PC-9 (cell line): Measurements from ENCODE around the gene PPBP. TPM values are rescaled to one million over a fixed set of nuclear protein-coding genes. Genes with fewer than 3 reads are reported as not detected.
"Not testable (repeated sequence)": the region's sequence is repeated elsewhere in the genome, so short reads cannot be mapped to it uniquely, and the experiment has no call there.

ENCODE experiments used
- BruUV-seq: library from RNA; stranded (reverse); fragments of 400-500 nt; replicated peaks from 2 replicates; lab custom pipeline; 2021; lab: Mats Ljungman, UMichigan
- CTCF ChIA-PET: fragments of 300-600 bp; sonication (Branson Sonifier 250); formaldehyde crosslinking; loops from one replicate; lab custom pipeline; 2022; ENCODE audit warnings: antibody characterized with exemption; lab: Charles Lee
- POLR2A ChIA-PET: fragments of 300-600 bp; sonication (Branson Sonifier 250); formaldehyde crosslinking; loops from one replicate; lab custom pipeline; 2022; ENCODE audit warnings: antibody characterized with exemption; ENCODE audit not compliant: unreplicated experiment; lab: Charles Lee
- DNase-seq, 2 experiments: peaks; one replicate each; pipeline versions ENCODE4 v3.0.0 to v3.0.0-alpha.2; 2015 to 2022; ENCODE audit warnings: mixed read lengths in 1 of 2
- H2AFZ ChIP-seq: fragments of 200-600 bp; sonication (generic); 2 replicates; pipeline ENCODE4 v1.8.1; 2017; ENCODE audit warnings: antibody characterized with exemption
- H3F3A ChIP-seq: fragments of 200-600 bp; sonication (generic); 2 replicates; pipeline ENCODE4 v1.8.1; 2017; ENCODE audit warnings: antibody characterized with exemption, mild to moderate bottlenecking, low read depth; ENCODE audit not compliant: insufficient read depth
- H3K27ac ChIP-seq: fragments of 200-600 bp; sonication (generic); 2 replicates; pipeline ENCODE4 v1.6.1; 2016; ENCODE audit warnings: mixed run types
- H3K27me3 ChIP-seq: fragments of 200-600 bp; sonication (generic); 2 replicates; pipeline ENCODE4 v1.6.1; 2016; ENCODE audit warnings: low read depth, mixed run types; ENCODE audit not compliant: insufficient read depth
- H3K36me3 ChIP-seq: fragments of 200-600 bp; sonication (generic); 2 replicates; pipeline ENCODE4 v1.6.1; 2016; ENCODE audit warnings: low read depth, mixed run types
- H3K4me1 ChIP-seq: fragments of 200-600 bp; sonication (generic); replicated peaks from 2 replicates; pipeline ENCODE4 v1.6.1; 2016; ENCODE audit warnings: mixed run types; ENCODE audit not compliant: insufficient read depth
- H3K4me2 ChIP-seq: fragments of 200-600 bp; sonication (generic); 2 replicates; pipeline ENCODE4 v1.6.1; 2017; ENCODE audit warnings: mixed run types
- H3K4me3 ChIP-seq: fragments of 200-600 bp; sonication (generic); 2 replicates; pipeline ENCODE4 v1.6.1; 2016; ENCODE audit warnings: mixed run types
- H3K79me2 ChIP-seq: fragments of 200-600 bp; sonication (generic); 2 replicates; pipeline ENCODE4 v1.6.1; 2017; ENCODE audit warnings: low read depth, mixed run types
- H3K9me2 ChIP-seq: fragments of 200-600 bp; sonication (generic); 2 replicates; pipeline ENCODE4 v1.8.1; 2017; ENCODE audit warnings: mild to moderate bottlenecking; ENCODE audit not compliant: insufficient read depth
- H3K9me3 ChIP-seq: fragments of 200-600 bp; sonication (generic); 2 replicates; pipeline ENCODE4 v1.8.1; 2016; ENCODE audit warnings: low read depth; ENCODE audit not compliant: insufficient read depth
- H4K20me1 ChIP-seq: fragments of 200-600 bp; sonication (generic); 2 replicates; pipeline ENCODE4 v1.8.1; 2017; ENCODE audit not compliant: insufficient read depth
- EZH2 ChIP-seq: fragments of 200-600 bp; sonication (generic); IDR thresholded peaks from 2 replicates; pipeline ENCODE4 v1.8.0; 2017; ENCODE audit warnings: antibody characterized with exemption, low read depth
- intact Hi-C: fragments of 100-400 bp; cut with micrococcal nuclease; formaldehyde crosslinking; loops from one replicate; pipeline ENCODE4 v1.10.0; 2022; ENCODE audit not compliant: unreplicated experiment
- total RNA-seq: library from RNA; stranded (reverse); gene quantifications from 2 replicates; pipeline ENCODE4 v1.2.3, GENCODE V29; 2021
- TF ChIP-seq, protein P1 (sequence below): fragments of 200-600 bp; sonication (generic); conservative IDR thresholded peaks from 2 replicates; pipeline ENCODE4 v1.6.1; 2017; ENCODE audit warnings: mixed run types, antibody characterized with exemption, mild to moderate bottlenecking, moderate library complexity

Gene PPBP
- total RNA-seq, 1 experiment from 2014 or later, result not detected

DNA sequence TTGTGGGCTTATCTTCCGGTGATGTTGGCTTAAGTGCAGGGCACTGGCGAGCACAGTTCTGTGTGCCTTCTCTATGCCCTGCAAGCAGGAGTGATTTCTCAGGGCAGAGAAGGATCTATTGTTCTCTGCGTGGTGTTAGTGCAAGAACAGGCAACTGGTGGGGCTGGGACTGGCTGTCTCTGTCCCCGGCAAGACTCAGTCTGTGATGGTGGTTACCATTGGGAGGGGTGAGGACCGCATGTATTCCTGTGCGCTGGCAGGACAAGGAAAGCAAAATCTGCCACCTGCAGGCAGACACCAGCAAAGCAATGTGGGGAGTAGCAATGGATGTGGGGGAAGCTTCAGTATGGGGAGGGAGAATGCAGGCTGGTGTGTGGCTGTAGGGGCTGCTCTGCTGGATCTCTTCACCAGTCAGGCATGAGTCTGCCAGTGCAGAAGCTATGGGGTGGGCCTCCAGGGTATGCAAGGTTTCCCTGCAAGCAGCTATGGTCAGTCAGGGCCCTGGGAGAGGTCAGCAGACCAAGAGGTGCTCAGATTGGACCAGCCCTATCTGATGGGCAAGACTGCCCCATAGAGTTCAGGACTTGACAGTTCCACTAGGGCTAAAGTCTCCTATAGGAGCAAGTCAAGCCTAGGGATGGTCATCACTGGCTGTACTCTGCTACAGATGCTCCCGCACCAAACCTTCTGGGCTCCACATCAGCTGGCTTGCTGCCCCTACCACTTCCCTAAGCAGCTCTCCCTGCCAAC, 23.0 kb downstream of the PPBP start:
- intact Hi-C loops, result no loop called here
- H3K4me3 ChIP-seq, result no peak overlapping the region
- DNase-seq, result no peak
- H3F3A ChIP-seq, result no peaks in the 10 kb centered on the region
- no peaks in the 10 kb centered on the region for H3K4me1 ChIP-seq
- H4K20me1 ChIP-seq, result no peaks in the 10 kb centered on the region
- H3K79me2 ChIP-seq, result no peaks in the 10 kb centered on the region
- no peaks in the 10 kb centered on the region for H3K36me3 ChIP-seq
- no peak overlapping the region for H3K27ac ChIP-seq
- no peaks in the 10 kb centered on the region for H3K9me3 ChIP-seq
- no peaks in the 10 kb centered on the region for H3K9me2 ChIP-seq
- BruUV-seq, result no TSS peak
- TF ChIP-seq, protein P1, sequence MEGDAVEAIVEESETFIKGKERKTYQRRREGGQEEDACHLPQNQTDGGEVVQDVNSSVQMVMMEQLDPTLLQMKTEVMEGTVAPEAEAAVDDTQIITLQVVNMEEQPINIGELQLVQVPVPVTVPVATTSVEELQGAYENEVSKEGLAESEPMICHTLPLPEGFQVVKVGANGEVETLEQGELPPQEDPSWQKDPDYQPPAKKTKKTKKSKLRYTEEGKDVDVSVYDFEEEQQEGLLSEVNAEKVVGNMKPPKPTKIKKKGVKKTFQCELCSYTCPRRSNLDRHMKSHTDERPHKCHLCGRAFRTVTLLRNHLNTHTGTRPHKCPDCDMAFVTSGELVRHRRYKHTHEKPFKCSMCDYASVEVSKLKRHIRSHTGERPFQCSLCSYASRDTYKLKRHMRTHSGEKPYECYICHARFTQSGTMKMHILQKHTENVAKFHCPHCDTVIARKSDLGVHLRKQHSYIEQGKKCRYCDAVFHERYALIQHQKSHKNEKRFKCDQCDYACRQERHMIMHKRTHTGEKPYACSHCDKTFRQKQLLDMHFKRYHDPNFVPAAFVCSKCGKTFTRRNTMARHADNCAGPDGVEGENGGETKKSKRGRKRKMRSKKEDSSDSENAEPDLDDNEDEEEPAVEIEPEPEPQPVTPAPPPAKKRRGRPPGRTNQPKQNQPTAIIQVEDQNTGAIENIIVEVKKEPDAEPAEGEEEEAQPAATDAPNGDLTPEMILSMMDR, result no peak
- no peak for TF ChIP-seq EZH2
- POLR2A ChIA-PET, result interaction anchor here (0.6 kb wide), 1 partner anchor 17 kb away, joined by 3 read pairs; no protein-coding TSS in a partner anchor
- CTCF ChIA-PET, result no interaction called here
- H2AFZ ChIP-seq, result no peak overlapping the region
- H3K4me2 ChIP-seq, result no peak overlapping the region
- H3K27me3 ChIP-seq, result no peaks in the 10 kb centered on the region

DNA sequence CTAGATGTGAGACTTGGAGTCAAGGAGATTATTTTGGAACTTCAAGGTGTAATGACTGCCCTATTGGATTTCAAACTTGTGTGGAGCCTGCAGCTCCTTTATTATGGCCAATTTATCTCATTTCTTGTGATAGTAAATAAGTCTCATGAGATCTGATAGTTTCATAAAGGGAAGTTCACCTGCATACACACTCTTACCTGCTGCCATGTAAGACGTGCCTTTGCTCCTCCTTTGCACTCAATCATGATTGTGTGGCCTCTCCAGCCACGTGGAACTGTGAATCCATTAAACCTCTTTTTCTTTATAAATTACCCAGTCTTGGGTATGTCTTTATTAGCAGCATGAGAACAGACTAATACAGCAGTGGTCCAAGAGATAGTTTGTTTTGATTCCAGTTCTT, 25.3 kb downstream of the PPBP start:
- H3K9me2 ChIP-seq, result no peaks in the 10 kb centered on the region
- H3K36me3 ChIP-seq, result no peaks in the 10 kb centered on the region
- no peaks in the 10 kb centered on the region for H3K27me3 ChIP-seq
- H3K79me2 ChIP-seq, result no peaks in the 10 kb centered on the region
- BruUV-seq, result no TSS peak
- DNase-seq, result no peak
- no peaks in the 10 kb centered on the region for H3K9me3 ChIP-seq
- ChIA-PET CTCF (no interaction called here), POLR2A (no interaction called here)
- no peak overlapping the region for H2AFZ ChIP-seq
- no peaks in the 10 kb centered on the region for H3F3A ChIP-seq
- H4K20me1 ChIP-seq, result no peaks in the 10 kb centered on the region
- no peak for TF ChIP-seq EZH2
- TF ChIP-seq, protein P1, result no peak
- H3K4me3 ChIP-seq, result no peak overlapping the region
- no peaks in the 10 kb centered on the region for H3K4me1 ChIP-seq
- H3K27ac ChIP-seq, result no peak overlapping the region
- H3K4me2 ChIP-seq, result no peak overlapping the region
- intact Hi-C loops, result no loop called here

DNA sequence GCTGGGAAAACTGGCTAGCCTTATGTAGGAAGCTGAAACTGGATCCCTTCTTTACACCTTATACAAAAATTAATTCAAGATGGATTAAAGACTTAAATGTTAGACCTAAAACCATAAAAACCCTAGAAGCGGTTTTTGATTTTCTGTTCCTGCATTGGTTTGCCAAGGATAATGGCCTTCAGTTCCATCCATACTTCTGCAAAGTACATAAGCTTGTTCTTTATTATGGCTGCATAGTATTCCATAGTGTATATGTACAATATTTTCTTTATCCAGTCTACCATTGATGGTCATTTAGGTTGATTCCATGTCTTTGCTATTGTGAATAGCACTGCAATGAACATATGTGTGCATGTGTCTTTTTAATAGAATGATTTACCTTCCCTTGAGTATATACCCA, 28.9 kb downstream of the PPBP start:
- H4K20me1 ChIP-seq, H3K9me3 ChIP-seq, H3K4me3 ChIP-seq, BruUV-seq, intact Hi-C loops, H3K27me3 ChIP-seq, H3K4me1 ChIP-seq, H3K9me2 ChIP-seq, CTCF ChIA-PET, H3K79me2 ChIP-seq, H3K27ac ChIP-seq, H3F3A ChIP-seq, H2AFZ ChIP-seq, H3K36me3 ChIP-seq, H3K4me2 ChIP-seq, POLR2A ChIA-PET, DNase-seq: not testable (repeated sequence)
